Activated CD4-positive, alpha-beta T cell treated with anti-CD3 and anti-CD28 coated beads, Interleukin-2, amount 10 ng/mL, durations not matched to agents 7 days and 5 days (primary cell): ENCODE measurements around the gene SLCO2B1. TPM values are rescaled to one million over a fixed set of nuclear protein-coding genes. Genes with fewer than 3 reads are reported as not detected.

Experiments used
- total RNA-seq, 2 experiments: library from RNA; stranded (reverse); gene quantifications; one replicate each; pipeline ENCODE4 v1.2.3, GENCODE V29; 2021

SLCO2B1 gene
- total RNA-seq, 2 experiments from 2014 or later: 0.37 TPM; not detected in 1

Other genes with a start within 250 kb of the SLCO2B1 start
- gene XRRA1, start 202.0 kb upstream of the SLCO2B1 start, total RNA-seq: 10 to 100 TPM in 1 of 2 experiments, 1 to 10 TPM in 1; 7.1 to 10.7 TPM
- 100 to 1,000 TPM; 170 to 186 TPM for gene SPCS2, start 201.8 kb upstream of the SLCO2B1 start, total RNA-seq
- 10 to 100 TPM; 10.9 to 12.5 TPM for gene NEU3, start 162.2 kb upstream of the SLCO2B1 start, total RNA-seq
- not detected for gene OR2AT4, start 54.2 kb upstream of the SLCO2B1 start, total RNA-seq
- gene TPBGL, start 89.7 kb downstream of the SLCO2B1 start, total RNA-seq: under 1 TPM in 1 of 2 experiments, not detected in 1; 0.06 TPM
- gene ARRB1, start 200.6 kb downstream of the SLCO2B1 start, total RNA-seq: 10 to 100 TPM; 24.3 to 29.5 TPM
- gene RPS3, start 248.4 kb downstream of the SLCO2B1 start, total RNA-seq: 1,000 to 10,000 TPM; 2,943 to 3,099 TPM